ENCODE results near the gene GLI2.

GRCh38 chr2:120747706-120748105 lies 12.0 kb downstream of the GLI2 start:
- TF ChIP-seq, protein P1, sequence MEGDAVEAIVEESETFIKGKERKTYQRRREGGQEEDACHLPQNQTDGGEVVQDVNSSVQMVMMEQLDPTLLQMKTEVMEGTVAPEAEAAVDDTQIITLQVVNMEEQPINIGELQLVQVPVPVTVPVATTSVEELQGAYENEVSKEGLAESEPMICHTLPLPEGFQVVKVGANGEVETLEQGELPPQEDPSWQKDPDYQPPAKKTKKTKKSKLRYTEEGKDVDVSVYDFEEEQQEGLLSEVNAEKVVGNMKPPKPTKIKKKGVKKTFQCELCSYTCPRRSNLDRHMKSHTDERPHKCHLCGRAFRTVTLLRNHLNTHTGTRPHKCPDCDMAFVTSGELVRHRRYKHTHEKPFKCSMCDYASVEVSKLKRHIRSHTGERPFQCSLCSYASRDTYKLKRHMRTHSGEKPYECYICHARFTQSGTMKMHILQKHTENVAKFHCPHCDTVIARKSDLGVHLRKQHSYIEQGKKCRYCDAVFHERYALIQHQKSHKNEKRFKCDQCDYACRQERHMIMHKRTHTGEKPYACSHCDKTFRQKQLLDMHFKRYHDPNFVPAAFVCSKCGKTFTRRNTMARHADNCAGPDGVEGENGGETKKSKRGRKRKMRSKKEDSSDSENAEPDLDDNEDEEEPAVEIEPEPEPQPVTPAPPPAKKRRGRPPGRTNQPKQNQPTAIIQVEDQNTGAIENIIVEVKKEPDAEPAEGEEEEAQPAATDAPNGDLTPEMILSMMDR (conservative IDR thresholded peaks at IDR 0.05; ENCODE audit: low read length): no peak
- TF ChIP-seq EZH2phosphoT487 (IDR thresholded peaks at IDR 0.05; ENCODE audit: borderline replicate concordance): no peak

Data from Loucy (cell line).